SK-N-SH treated with all-trans-retinoic acid at 6 μM for 48 hours (cell line): ENCODE data around the gene ELL3.
"Not testable (repeated sequence)": the region's sequence is repeated elsewhere in the genome, so short reads cannot be mapped to it uniquely, and the experiment has no call there.

ENCODE experiments used
- ATAC-seq: fragments of 200-7000 bp; cut with Tn5 transposase; 3 replicates; pipeline ENCODE4 v1.9.1; 2020; ENCODE audit warnings: mild to moderate bottlenecking, moderate library complexity
- ARNTL ChIP-seq: fragments of 450-650 bp; formaldehyde crosslinking; IDR thresholded peaks from 2 replicates; pipeline ENCODE4 v1.5.0; 2020; ENCODE audit warnings: low read depth, mild to moderate bottlenecking, moderate library complexity, borderline replicate concordance
- BACH2 ChIP-seq: fragments of 250-450 bp; sonication (Bioruptor Pico); IDR thresholded peaks from 2 replicates; pipeline ENCODE4 v1.9.0; 2021; ENCODE audit warnings: mild to moderate bottlenecking, borderline replicate concordance
- CSDC2 ChIP-seq: fragments of 250-450 bp; sonication (Bioruptor Pico); IDR thresholded peaks from 2 replicates; pipeline ENCODE4 v1.5.0; 2020; ENCODE audit warnings: mild to moderate bottlenecking, moderate library complexity
- ESRRG ChIP-seq: fragments of 250-450 bp; sonication (Bioruptor Pico); IDR thresholded peaks from 2 replicates; pipeline ENCODE4 v1.6.1; 2021; ENCODE audit warnings: mild to moderate bottlenecking
- GLIS3 ChIP-seq: fragments of 250-450 bp; sonication (Bioruptor Pico); IDR thresholded peaks from 2 replicates; pipeline ENCODE4 v1.5.0; 2020; ENCODE audit warnings: mild to moderate bottlenecking, moderate library complexity
- ISL1 ChIP-seq: fragments of 250-450 bp; sonication (Bioruptor Pico); IDR thresholded peaks from 2 replicates; pipeline ENCODE4 v2.1.2; 2022; ENCODE audit warnings: mild to moderate bottlenecking, moderate library complexity
- OSR1 ChIP-seq: fragments of 250-450 bp; sonication (Bioruptor Pico); IDR thresholded peaks from 2 replicates; pipeline ENCODE4 v1.8.0; 2022; ENCODE audit warnings: moderate library complexity, mild to moderate bottlenecking, inconsistent platforms
- PPARA ChIP-seq: fragments of 250-450 bp; sonication (Bioruptor Pico); IDR thresholded peaks from 2 replicates; pipeline ENCODE4 v1.5.0; 2020; ENCODE audit warnings: mild to moderate bottlenecking, borderline replicate concordance
- RARB ChIP-seq: fragments of 250-450 bp; sonication (Bioruptor Pico); IDR thresholded peaks from 2 replicates; pipeline ENCODE4 v1.8.0; 2021; ENCODE audit warnings: mild to moderate bottlenecking, moderate library complexity
- SNAI2 ChIP-seq: fragments of 250-450 bp; sonication (Bioruptor Pico); IDR thresholded peaks from 2 replicates; pipeline ENCODE4 v1.5.0; 2020; ENCODE audit warnings: mild to moderate bottlenecking, moderate library complexity
- TCF4 ChIP-seq: fragments of 250-450 bp; sonication (Bioruptor Pico); IDR thresholded peaks from 2 replicates; pipeline ENCODE4 v1.8.0; 2021; ENCODE audit warnings: mild to moderate bottlenecking, moderate library complexity, borderline replicate concordance
- ZC3H10 ChIP-seq: fragments of 250-450 bp; sonication (Bioruptor Pico); IDR thresholded peaks from 2 replicates; pipeline ENCODE4 v1.5.1; 2021; ENCODE audit warnings: mild to moderate bottlenecking, moderate library complexity
- ZFP3 ChIP-seq: fragments of 250-450 bp; sonication (Bioruptor Pico); IDR thresholded peaks from 2 replicates; pipeline ENCODE4 v1.5.0; 2020; ENCODE audit warnings: mild to moderate bottlenecking, moderate library complexity
- ZFP30 ChIP-seq: fragments of 450-650 bp; formaldehyde crosslinking; IDR thresholded peaks from 2 replicates; pipeline ENCODE4 v1.5.0; 2022; ENCODE audit warnings: mild to moderate bottlenecking, moderate library complexity
- ZNF565 ChIP-seq: fragments of 450-650 bp; formaldehyde crosslinking; conservative IDR thresholded peaks from 2 replicates; pipeline ENCODE4 v1.5.0; 2020; ENCODE audit warnings: low read depth, mild to moderate bottlenecking, moderate library complexity
- ZNF8 ChIP-seq: fragments of 450-650 bp; formaldehyde crosslinking; IDR thresholded peaks from 2 replicates; pipeline ENCODE4 v1.5.0; 2020; ENCODE audit warnings: mild to moderate bottlenecking, moderate library complexity
- TF ChIP-seq, protein P1 (sequence below): fragments of 250-450 bp; sonication (Bioruptor Pico); IDR thresholded peaks from 2 replicates; pipeline ENCODE4 v1.5.1; 2020; ENCODE audit warnings: low read depth, mild to moderate bottlenecking, moderate library complexity
- TF ChIP-seq, protein P2 (sequence below): fragments of 250-450 bp; sonication (Bioruptor Pico); IDR thresholded peaks from 2 replicates; pipeline ENCODE4 v1.8.0; 2021; ENCODE audit warnings: low read depth, mild to moderate bottlenecking, moderate library complexity, borderline replicate concordance
- TF ChIP-seq, protein P3 (sequence below): fragments of 250-450 bp; sonication (Bioruptor Pico); IDR thresholded peaks from 2 replicates; pipeline ENCODE4 v1.5.1; 2021; ENCODE audit warnings: mild to moderate bottlenecking, moderate library complexity
- TF ChIP-seq, protein P4 (sequence below): fragments of 250-450 bp; sonication (Bioruptor Pico); IDR thresholded peaks from 2 replicates; pipeline ENCODE4 v1.8.0; 2020; ENCODE audit warnings: mild to moderate bottlenecking, moderate library complexity, borderline replicate concordance
- TF ChIP-seq, protein P5 (sequence below): fragments of 250-450 bp; sonication (Bioruptor Pico); IDR thresholded peaks from 2 replicates; pipeline ENCODE4 v1.5.0; 2020; ENCODE audit warnings: mild to moderate bottlenecking, moderate library complexity

ELL3 gene

DNA sequence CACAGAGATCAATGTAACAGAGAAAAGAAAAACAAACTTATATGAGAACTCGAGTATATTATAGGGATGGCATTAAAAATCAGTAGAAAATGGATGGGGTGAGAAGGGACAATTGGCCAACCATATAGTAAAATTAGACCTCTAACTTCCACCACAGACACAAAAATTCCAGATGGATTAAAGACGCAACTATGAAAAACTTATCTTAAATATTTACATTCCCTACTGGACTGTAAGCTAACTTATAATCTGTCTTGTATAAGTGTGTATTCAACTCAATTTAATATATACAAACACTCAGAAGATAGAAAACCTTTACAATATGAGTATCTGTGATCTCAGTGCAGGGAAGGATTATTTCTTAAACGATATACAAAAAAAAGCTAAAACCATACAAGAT, 44.7 kb upstream of the ELL3 start:
- ATAC-seq, result no peak
- no peak for TF ChIP-seq ZFP30 (CRISPR knock-in tag)
- TF ChIP-seq RARB, result no peak

DNA sequence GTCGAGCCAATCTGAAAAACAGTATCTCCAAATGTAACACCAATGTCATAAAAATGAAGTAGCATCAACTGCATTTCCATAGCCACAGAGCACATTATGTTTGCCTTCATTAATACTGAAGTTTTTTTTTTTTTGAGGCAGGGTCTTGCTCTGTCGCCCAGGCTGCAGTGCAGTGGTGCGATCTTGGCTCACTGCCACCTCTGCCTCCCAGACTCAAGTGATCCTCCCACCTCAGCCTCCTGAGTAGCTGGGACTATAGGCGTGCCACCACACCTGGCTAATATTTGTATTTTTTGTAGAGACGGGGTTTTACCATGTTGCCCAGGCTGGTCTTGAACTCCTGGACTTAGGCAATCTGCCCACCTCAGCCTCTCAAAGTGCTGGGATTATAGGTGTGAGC, 38.3 kb upstream of the ELL3 start:
- ATAC-seq, result not testable (repeated sequence)

DNA sequence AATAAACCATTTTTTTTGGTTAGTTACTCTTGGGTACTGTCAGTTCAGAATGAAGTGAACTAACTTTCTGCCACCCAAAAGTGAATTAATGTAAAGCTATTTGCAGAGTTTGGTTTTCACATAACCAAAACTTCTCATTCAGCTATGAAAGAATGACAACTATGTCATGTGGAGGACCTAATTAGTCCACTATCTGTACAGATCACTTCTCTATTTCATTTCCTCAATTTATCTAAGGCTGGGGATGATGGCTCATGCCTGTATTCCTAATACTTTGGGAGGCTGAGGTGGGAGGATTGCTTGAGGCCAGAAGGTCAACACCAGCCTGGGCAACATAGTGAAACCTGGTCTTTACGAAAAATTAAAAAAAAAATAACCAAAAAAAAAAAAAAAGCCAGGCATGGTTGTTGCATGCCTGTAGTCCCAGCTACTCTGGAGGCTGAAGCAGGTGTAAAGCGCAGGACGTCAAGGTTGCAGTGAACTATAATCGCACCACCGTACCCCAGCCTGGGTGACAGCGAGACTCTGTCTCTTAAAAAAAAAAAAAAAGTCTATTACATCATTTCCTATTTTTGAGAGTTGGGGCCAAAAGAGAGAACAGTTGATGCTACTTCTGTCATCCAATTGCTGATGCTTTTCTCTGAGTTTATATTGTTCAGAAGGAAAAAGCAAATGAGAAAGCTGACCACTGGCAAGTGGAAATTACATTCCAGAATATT, 32.4 kb upstream of the ELL3 start:
- ATAC-seq, result no peak
- TF ChIP-seq PPARA (CRISPR knock-in tag) (no peak), ARNTL (CRISPR knock-in tag) (no peak), SNAI2 (CRISPR knock-in tag) (no peak), ZFP3 (CRISPR knock-in tag) (no peak), ZNF565 (CRISPR knock-in tag) (no peak), ISL1 (CRISPR knock-in tag) (no peak), ZNF8 (CRISPR knock-in tag) (no peak), BACH2 (CRISPR knock-in tag) (no peak), CSDC2 (CRISPR knock-in tag) (no peak)
- TF ChIP-seq, protein P1, sequence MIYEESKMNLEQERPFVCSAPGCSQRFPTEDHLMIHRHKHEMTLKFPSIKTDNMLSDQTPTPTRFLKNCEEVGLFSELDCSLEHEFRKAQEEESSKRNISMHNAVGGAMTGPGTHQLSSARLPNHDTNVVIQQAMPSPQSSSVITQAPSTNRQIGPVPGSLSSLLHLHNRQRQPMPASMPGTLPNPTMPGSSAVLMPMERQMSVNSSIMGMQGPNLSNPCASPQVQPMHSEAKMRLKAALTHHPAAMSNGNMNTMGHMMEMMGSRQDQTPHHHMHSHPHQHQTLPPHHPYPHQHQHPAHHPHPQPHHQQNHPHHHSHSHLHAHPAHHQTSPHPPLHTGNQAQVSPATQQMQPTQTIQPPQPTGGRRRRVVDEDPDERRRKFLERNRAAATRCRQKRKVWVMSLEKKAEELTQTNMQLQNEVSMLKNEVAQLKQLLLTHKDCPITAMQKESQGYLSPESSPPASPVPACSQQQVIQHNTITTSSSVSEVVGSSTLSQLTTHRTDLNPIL (CRISPR knock-in tag), result no peak
- TF ChIP-seq, protein P2, sequence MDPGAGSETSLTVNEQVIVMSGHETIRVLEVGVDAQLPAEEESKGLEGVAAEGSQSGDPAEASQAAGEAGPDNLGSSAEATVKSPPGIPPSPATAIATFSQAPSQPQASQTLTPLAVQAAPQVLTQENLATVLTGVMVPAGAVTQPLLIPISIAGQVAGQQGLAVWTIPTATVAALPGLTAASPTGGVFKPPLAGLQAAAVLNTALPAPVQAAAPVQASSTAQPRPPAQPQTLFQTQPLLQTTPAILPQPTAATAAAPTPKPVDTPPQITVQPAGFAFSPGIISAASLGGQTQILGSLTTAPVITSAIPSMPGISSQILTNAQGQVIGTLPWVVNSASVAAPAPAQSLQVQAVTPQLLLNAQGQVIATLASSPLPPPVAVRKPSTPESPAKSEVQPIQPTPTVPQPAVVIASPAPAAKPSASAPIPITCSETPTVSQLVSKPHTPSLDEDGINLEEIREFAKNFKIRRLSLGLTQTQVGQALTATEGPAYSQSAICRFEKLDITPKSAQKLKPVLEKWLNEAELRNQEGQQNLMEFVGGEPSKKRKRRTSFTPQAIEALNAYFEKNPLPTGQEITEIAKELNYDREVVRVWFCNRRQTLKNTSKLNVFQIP, result no peak

DNA sequence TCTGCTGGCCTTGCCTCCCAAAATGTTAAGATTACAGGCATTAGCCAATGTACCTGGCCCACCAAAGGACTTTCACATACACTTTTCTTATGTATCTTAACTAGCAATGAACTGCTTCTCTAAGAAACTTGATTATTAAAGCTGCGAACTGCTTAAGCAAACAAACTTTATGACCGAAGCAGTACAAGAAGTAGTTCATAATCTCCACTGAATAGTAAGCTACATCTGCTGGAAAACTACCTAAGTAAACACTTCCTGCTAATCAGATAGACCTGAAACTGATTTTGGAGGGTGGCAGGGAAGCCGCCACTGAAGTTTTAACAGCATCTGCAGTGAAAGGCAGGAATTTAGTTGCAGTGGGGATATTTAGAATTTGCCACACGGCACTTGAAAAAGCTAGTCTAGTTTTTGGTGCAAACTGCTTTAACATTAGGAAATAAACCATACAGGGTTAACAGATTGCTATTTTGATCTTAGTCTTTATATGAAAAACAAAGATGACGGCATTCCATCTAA, 31.7 kb upstream of the ELL3 start:
- ATAC-seq, result no peak
- TF ChIP-seq, protein P2, result no peak
- TF ChIP-seq CSDC2 (CRISPR knock-in tag) (no peak), PPARA (CRISPR knock-in tag) (no peak), ARNTL (CRISPR knock-in tag) (no peak), TCF4 (CRISPR knock-in tag) (no peak), ESRRG (no peak), RARB (no peak), OSR1 (CRISPR knock-in tag) (no peak), ZFP3 (CRISPR knock-in tag) (no peak), ZC3H10 (CRISPR knock-in tag) (no peak), ZNF8 (CRISPR knock-in tag) (no peak), GLIS3 (no peak), ZNF565 (CRISPR knock-in tag) (no peak), ZFP30 (CRISPR knock-in tag) (no peak)
- TF ChIP-seq, protein P3, sequence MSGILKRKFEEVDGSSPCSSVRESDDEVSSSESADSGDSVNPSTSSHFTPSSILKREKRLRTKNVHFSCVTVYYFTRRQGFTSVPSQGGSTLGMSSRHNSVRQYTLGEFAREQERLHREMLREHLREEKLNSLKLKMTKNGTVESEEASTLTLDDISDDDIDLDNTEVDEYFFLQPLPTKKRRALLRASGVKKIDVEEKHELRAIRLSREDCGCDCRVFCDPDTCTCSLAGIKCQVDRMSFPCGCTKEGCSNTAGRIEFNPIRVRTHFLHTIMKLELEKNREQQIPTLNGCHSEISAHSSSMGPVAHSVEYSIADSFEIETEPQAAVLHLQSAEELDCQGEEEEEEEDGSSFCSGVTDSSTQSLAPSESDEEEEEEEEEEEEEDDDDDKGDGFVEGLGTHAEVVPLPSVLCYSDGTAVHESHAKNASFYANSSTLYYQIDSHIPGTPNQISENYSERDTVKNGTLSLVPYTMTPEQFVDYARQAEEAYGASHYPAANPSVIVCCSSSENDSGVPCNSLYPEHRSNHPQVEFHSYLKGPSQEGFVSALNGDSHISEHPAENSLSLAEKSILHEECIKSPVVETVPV (CRISPR knock-in tag), result no peak
- TF ChIP-seq, protein P4, sequence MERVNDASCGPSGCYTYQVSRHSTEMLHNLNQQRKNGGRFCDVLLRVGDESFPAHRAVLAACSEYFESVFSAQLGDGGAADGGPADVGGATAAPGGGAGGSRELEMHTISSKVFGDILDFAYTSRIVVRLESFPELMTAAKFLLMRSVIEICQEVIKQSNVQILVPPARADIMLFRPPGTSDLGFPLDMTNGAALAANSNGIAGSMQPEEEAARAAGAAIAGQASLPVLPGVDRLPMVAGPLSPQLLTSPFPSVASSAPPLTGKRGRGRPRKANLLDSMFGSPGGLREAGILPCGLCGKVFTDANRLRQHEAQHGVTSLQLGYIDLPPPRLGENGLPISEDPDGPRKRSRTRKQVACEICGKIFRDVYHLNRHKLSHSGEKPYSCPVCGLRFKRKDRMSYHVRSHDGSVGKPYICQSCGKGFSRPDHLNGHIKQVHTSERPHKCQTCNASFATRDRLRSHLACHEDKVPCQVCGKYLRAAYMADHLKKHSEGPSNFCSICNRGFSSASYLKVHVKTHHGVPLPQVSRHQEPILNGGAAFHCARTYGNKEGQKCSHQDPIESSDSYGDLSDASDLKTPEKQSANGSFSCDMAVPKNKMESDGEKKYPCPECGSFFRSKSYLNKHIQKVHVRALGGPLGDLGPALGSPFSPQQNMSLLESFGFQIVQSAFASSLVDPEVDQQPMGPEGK (CRISPR knock-in tag), result no peak
- TF ChIP-seq, protein P5, sequence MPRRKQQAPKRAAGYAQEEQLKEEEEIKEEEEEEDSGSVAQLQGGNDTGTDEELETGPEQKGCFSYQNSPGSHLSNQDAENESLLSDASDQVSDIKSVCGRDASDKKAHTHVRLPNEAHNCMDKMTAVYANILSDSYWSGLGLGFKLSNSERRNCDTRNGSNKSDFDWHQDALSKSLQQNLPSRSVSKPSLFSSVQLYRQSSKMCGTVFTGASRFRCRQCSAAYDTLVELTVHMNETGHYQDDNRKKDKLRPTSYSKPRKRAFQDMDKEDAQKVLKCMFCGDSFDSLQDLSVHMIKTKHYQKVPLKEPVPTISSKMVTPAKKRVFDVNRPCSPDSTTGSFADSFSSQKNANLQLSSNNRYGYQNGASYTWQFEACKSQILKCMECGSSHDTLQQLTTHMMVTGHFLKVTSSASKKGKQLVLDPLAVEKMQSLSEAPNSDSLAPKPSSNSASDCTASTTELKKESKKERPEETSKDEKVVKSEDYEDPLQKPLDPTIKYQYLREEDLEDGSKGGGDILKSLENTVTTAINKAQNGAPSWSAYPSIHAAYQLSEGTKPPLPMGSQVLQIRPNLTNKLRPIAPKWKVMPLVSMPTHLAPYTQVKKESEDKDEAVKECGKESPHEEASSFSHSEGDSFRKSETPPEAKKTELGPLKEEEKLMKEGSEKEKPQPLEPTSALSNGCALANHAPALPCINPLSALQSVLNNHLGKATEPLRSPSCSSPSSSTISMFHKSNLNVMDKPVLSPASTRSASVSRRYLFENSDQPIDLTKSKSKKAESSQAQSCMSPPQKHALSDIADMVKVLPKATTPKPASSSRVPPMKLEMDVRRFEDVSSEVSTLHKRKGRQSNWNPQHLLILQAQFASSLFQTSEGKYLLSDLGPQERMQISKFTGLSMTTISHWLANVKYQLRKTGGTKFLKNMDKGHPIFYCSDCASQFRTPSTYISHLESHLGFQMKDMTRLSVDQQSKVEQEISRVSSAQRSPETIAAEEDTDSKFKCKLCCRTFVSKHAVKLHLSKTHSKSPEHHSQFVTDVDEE, result no peak

DNA sequence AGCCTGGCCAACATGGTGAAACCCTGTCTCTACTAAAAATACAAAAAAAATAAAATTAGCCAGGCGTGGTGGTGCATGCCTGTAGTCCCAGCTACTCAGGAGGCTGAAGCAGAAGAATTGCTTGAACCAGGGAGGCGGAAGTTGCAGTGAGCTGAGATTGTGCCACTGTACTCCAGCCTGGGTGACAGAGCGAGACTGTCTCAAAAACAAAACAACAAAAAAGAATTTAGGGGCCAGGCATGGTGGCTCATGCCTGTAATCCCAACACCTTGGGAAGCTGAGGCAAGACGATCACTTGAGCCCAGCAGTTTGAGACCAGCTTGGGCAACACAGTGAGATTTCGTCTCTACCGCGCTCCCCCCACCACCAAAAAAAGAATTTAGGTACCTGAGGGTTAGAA, 25.9 kb upstream of the ELL3 start:
- not testable (repeated sequence) for ATAC-seq
